ENCODE results near the gene PSMG4.

GRCh38 chr6:3314176-3314575 lies 55.4 kb downstream of the PSMG4 start:
- TF ChIP-seq EZH2phosphoT487 (IDR thresholded peaks at IDR 0.05; ENCODE audit: borderline replicate concordance, low read length) (no peak), CTCF (IDR thresholded peaks at IDR 0.05; ENCODE audit: low read depth, low read length, poor library complexity, severe bottlenecking) (no peak)
